Measurements from ENCODE around the gene ARHGAP18. TPM values are rescaled to one million over a fixed set of nuclear protein-coding genes. Genes with fewer than 3 reads are reported as not detected.
A peak's percentile ranks its signal among the peaks of the same experiment; 100 is the strongest.

ARHGAP18 gene
- total and polyA plus RNA-seq, 10 of the 15 experiments (the other 5 are each of a cell fraction or from before 2014, with no cell fraction given), result 18.2 to 52.2 (median 31.7) TPM

- TF ChIP-seq IKZF2 (IDR thresholded peaks at IDR 0.05), result peak; percentile 50 to 77; a peak in 3 of 4 replicates
- TF ChIP-seq BHLHE40 (IDR thresholded peaks at IDR 0.05; ENCODE audit: borderline replicate concordance in 1 of 2, low read depth in 2 of 2, low read length in 1 of 2), result 0 out of 4 replicates have a peak, but pooled peaks of 1 of the 2 experiments have one; percentile 15
- peak; percentile 93 for TF ChIP-seq JUNB (IDR thresholded peaks at IDR 0.05)
- TF ChIP-seq CREB1 (IDR thresholded peaks at IDR 0.05; ENCODE audit: low read depth), result peak; percentile 50; the same call in 1 of the 2 replicates
- TF ChIP-seq CBX5 (IDR thresholded peaks at IDR 0.05; ENCODE audit: low read depth), result peak; percentile 77; the same call in 1 of the 2 replicates
- TF ChIP-seq TAF1 (IDR thresholded peaks at IDR 0.05; ENCODE audit: borderline replicate concordance, low read depth, low read length), result no peak
- TF ChIP-seq, protein P1, sequence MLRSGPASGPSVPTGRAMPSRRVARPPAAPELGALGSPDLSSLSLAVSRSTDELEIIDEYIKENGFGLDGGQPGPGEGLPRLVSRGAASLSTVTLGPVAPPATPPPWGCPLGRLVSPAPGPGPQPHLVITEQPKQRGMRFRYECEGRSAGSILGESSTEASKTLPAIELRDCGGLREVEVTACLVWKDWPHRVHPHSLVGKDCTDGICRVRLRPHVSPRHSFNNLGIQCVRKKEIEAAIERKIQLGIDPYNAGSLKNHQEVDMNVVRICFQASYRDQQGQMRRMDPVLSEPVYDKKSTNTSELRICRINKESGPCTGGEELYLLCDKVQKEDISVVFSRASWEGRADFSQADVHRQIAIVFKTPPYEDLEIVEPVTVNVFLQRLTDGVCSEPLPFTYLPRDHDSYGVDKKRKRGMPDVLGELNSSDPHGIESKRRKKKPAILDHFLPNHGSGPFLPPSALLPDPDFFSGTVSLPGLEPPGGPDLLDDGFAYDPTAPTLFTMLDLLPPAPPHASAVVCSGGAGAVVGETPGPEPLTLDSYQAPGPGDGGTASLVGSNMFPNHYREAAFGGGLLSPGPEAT (IDR thresholded peaks at IDR 0.05; ENCODE audit: low read depth), result peak; percentile 39; the same call in 1 of the 2 replicates
- TF ChIP-seq ZZZ3 (IDR thresholded peaks at IDR 0.05; ENCODE audit: control insufficient read depth, insufficient read length, low read depth), result no peak
- peak; percentile 43; the same call in 1 of the 2 replicates for TF ChIP-seq MTA2 (IDR thresholded peaks at IDR 0.05; ENCODE audit: low read depth)
- no peak for TF ChIP-seq PRDM15 (CRISPR knock-in tag; IDR thresholded peaks at IDR 0.05)
- TF ChIP-seq SPI1 (IDR thresholded peaks at IDR 0.05; ENCODE audit: borderline replicate concordance, insufficient read depth, low read depth, low read length), result peak; percentile 44; the same call in 1 of the 2 replicates
- peak; percentile 49 for TF ChIP-seq ZNF384 (IDR thresholded peaks at IDR 0.05; ENCODE audit: borderline replicate concordance, low read depth, low read length)
- TF ChIP-seq ESRRA (IDR thresholded peaks at IDR 0.05; ENCODE audit: low read length), result no peak
- no peak for TF ChIP-seq ZNF622 (IDR thresholded peaks at IDR 0.05)
- TF ChIP-seq TCF3 (IDR thresholded peaks at IDR 0.05; ENCODE audit: borderline replicate concordance, insufficient read depth, low read depth, low read length), result no peak
- TF ChIP-seq RB1 (IDR thresholded peaks at IDR 0.05; ENCODE audit: borderline replicate concordance), result no peak
- TF ChIP-seq, protein P2, sequence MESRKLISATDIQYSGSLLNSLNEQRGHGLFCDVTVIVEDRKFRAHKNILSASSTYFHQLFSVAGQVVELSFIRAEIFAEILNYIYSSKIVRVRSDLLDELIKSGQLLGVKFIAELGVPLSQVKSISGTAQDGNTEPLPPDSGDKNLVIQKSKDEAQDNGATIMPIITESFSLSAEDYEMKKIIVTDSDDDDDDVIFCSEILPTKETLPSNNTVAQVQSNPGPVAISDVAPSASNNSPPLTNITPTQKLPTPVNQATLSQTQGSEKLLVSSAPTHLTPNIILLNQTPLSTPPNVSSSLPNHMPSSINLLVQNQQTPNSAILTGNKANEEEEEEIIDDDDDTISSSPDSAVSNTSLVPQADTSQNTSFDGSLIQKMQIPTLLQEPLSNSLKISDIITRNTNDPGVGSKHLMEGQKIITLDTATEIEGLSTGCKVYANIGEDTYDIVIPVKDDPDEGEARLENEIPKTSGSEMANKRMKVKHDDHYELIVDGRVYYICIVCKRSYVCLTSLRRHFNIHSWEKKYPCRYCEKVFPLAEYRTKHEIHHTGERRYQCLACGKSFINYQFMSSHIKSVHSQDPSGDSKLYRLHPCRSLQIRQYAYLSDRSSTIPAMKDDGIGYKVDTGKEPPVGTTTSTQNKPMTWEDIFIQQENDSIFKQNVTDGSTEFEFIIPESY (IDR thresholded peaks at IDR 0.05), result no peak
- TF ChIP-seq GABPA (IDR thresholded peaks at IDR 0.05; ENCODE audit: low read depth), result peak; percentile 44; the same call in 1 of the 2 replicates
- TF ChIP-seq GATAD2B (conservative IDR thresholded peaks at IDR 0.05; ENCODE audit: low read depth), result no peak
- TF ChIP-seq ZBED1 (IDR thresholded peaks at IDR 0.05; ENCODE audit: borderline replicate concordance), result peak; percentile 99
- peak; percentile 97 for TF ChIP-seq ATF2 (IDR thresholded peaks at IDR 0.05; ENCODE audit: low read length)
These were observed 103.3 kb downstream of the ARHGAP18 start (continued) for GRCh38 chr6:129606664-129607063.

Data from GM12878 (cell line).